Activated CD4-positive, alpha-beta T cell treated with anti-CD3 and anti-CD28 coated beads for 36 hours (primary cell): Measurements from ENCODE around the gene CLDN6. TPM values are rescaled to one million over a fixed set of nuclear protein-coding genes. Genes with fewer than 3 reads are reported as not detected.
A peak's percentile ranks its signal among the peaks of the same experiment; 100 is the strongest.

Experiments
- ATAC-seq: fragments of 200-7000 bp; cut with Tn5 transposase; one replicate; pipeline ENCODE4 v1.10.0; 2021; ENCODE audit warnings: mild to moderate bottlenecking, moderate library complexity
- CTCF ChIA-PET: fragments of 350-600 bp; sonication (Branson Sonifier 250); formaldehyde crosslinking; loops from one replicate; lab custom pipeline; 2021; ENCODE audit warnings: antibody characterized with exemption; lab: Charles Lee
- POLR2A ChIA-PET: fragments of 350-600 bp; sonication (Branson Sonifier 250); formaldehyde crosslinking; loops from one replicate; lab custom pipeline; 2021; ENCODE audit warnings: antibody characterized with exemption, inconsistent platforms; lab: Charles Lee
- DNase-seq: peaks from one replicate; pipeline ENCODE4 v3.0.0-alpha.2; 2020
- H3K27ac Mint-ChIP-seq: one replicate; pipeline ENCODE4 v1.8.0; 2021; ENCODE audit warnings: mixed read lengths
- H3K27me3 Mint-ChIP-seq: one replicate; pipeline ENCODE4 v1.8.0; 2021; ENCODE audit warnings: mixed read lengths
- H3K36me3 Mint-ChIP-seq: one replicate; pipeline ENCODE4 v1.8.0; 2021; ENCODE audit warnings: low read depth, mixed read lengths
- H3K4me1 Mint-ChIP-seq: one replicate; pipeline ENCODE4 v1.8.0; 2021; ENCODE audit warnings: mixed read lengths
- H3K4me3 Mint-ChIP-seq: one replicate; pipeline ENCODE4 v1.8.0; 2021; ENCODE audit warnings: mild to moderate bottlenecking, moderate library complexity, mixed read lengths
- H3K9me3 Mint-ChIP-seq: one replicate; pipeline ENCODE4 v1.8.0; 2021; ENCODE audit warnings: low read depth, mixed read lengths
- intact Hi-C, 2 experiments: fragments of 100-400 bp; cut with DNase I in 1 of 2; cut with micrococcal nuclease in 1 of 2; formaldehyde crosslinking; loops; one replicate each; pipeline versions ENCODE4 v1.14.2 to v1.15.1; 2022 to 2024; cut with DNase I, micrococcal nuclease
- total RNA-seq, 2 experiments: library from RNA; stranded (reverse); gene quantifications; one replicate each; pipeline ENCODE4 v1.2.3, GENCODE V29; 2021

CLDN6 gene
- total RNA-seq, 2 experiments from 2014 or later = not detected

GRCh38 chr16:3027983-3028715 lies 10.2 kb upstream of the CLDN6 start:
- DNase-seq = peak; percentile 95
- peaks cover 32% of the 10 kb centered on the region for H3K4me1 Mint-ChIP-seq
- ChIA-PET POLR2A (interaction anchor here (0.9 to 1.2 kb wide), 3 partner anchors 24 to 37 kb away, joined by 3 to 4 read pairs (median 3); partner anchors contain the start of gene IL32), CTCF (interaction anchor here (0.6 to 9.6 kb wide), 29 partner anchors 8 to 198 kb away, joined by 3 to 130 read pairs (median 5); partner anchors contain the start of genes CLDN6, IL32, KREMEN2 and TNFRSF12A)
- no peaks in the 10 kb centered on the region for H3K9me3 Mint-ChIP-seq
- peaks cover 26% of the 10 kb centered on the region for H3K27me3 Mint-ChIP-seq
- H3K36me3 Mint-ChIP-seq = peaks cover 14% of the 10 kb centered on the region
- peak; percentile 45 for ATAC-seq
- intact Hi-C loops = loop anchor here (1.0 to 2.0 kb wide), 4 partner anchors 25 to 276 kb away; partner anchors contain the start of genes PAQR4 (in 1 of the 2) and SRRM2 (in 1 of the 2)
- H3K27ac Mint-ChIP-seq = no peak overlapping the region
- H3K4me3 Mint-ChIP-seq = no peak overlapping the region

- CTCF ChIA-PET = interaction anchor here (0.6 to 9.6 kb wide), 18 partner anchors 8 to 157 kb away, joined by 3 to 130 read pairs (median 6); partner anchors contain the start of genes IL32, KREMEN2, TNFRSF12A and ZNF213
- ATAC-seq = no peak
- peaks cover 14% of the 10 kb centered on the region for H3K36me3 Mint-ChIP-seq
- H3K9me3 Mint-ChIP-seq = no peaks in the 10 kb centered on the region
- peaks cover 39% of the 10 kb centered on the region for H3K4me1 Mint-ChIP-seq
- H3K27me3 Mint-ChIP-seq = peaks cover 19% of the 10 kb centered on the region
- no peak overlapping the region for H3K4me3 Mint-ChIP-seq
- no peak for DNase-seq
- H3K27ac Mint-ChIP-seq = no peak overlapping the region
- POLR2A ChIA-PET = no interaction called here
- intact Hi-C loops = no loop called here
Observed at GRCh38 chr16:3027489-3027795, 9.5 kb upstream of the CLDN6 start.

GRCh38 chr16:3026609-3027488 lies 8.9 kb upstream of the CLDN6 start:
- intact Hi-C loops = no loop called here
- H3K27ac Mint-ChIP-seq = no peak overlapping the region
- POLR2A ChIA-PET = no interaction called here

GRCh38 chr16:3026003-3026378 lies 8.0 kb upstream of the CLDN6 start:
- Mint-ChIP-seq H3K27ac (no peak overlapping the region), H3K4me3 (no peak overlapping the region), H3K4me1 (peaks cover 52% of the 10 kb centered on the region), H3K9me3 (no peaks in the 10 kb centered on the region), H3K27me3 (peaks cover 15% of the 10 kb centered on the region), H3K36me3 (peaks cover 14% of the 10 kb centered on the region)
- DNase-seq (no peak), ATAC-seq (no peak)
- POLR2A ChIA-PET = no interaction called here
- intact Hi-C loops = no loop called here
- CTCF ChIA-PET = interaction anchor here (1.1 to 5.7 kb wide), 6 partner anchors 13 to 106 kb away, joined by 3 to 30 read pairs (median 5); no protein-coding TSS in a partner anchor

More at GRCh38 chr16:3026609-3027488, 8.9 kb upstream of the CLDN6 start:
- DNase-seq = no peak
- CTCF ChIA-PET = interaction anchor here (0.6 to 9.6 kb wide), 15 partner anchors 15 to 156 kb away, joined by 3 to 130 read pairs (median 6); partner anchors contain the start of gene IL32
- ATAC-seq = no peak
- H3K4me1 Mint-ChIP-seq = peaks cover 45% of the 10 kb centered on the region
- H3K36me3 Mint-ChIP-seq = peaks cover 14% of the 10 kb centered on the region
- H3K4me3 Mint-ChIP-seq = no peak overlapping the region
- H3K27me3 Mint-ChIP-seq = peaks cover 17% of the 10 kb centered on the region
- no peaks in the 10 kb centered on the region for H3K9me3 Mint-ChIP-seq

GRCh38 chr16:3025032-3026002 lies 7.3 kb upstream of the CLDN6 start:
- CTCF ChIA-PET = interaction anchor here (0.7 to 5.7 kb wide), 7 partner anchors 10 to 104 kb away, joined by 3 to 30 read pairs (median 5); no protein-coding TSS in a partner anchor
- ATAC-seq (no peak), DNase-seq (no peak)
- peak overlapping the region; percentile 74 for H3K4me3 Mint-ChIP-seq
- H3K27ac Mint-ChIP-seq = no peak overlapping the region
- peaks cover 14% of the 10 kb centered on the region for H3K36me3 Mint-ChIP-seq
- no peaks in the 10 kb centered on the region for H3K9me3 Mint-ChIP-seq
- POLR2A ChIA-PET = interaction anchor here (1.5 kb wide), 1 partner anchor 110 kb away, joined by 3 read pairs; the partner anchor contains the start of gene ZNF213
- peaks cover 13% of the 10 kb centered on the region for H3K27me3 Mint-ChIP-seq
- H3K4me1 Mint-ChIP-seq = peaks cover 56% of the 10 kb centered on the region
- intact Hi-C loops = loop anchor here in 1 of 2 experiments (2.0 kb wide), 2 partner anchors 109 to 979 kb away; partner anchors contain the start of genes NTHL1, TSC2 and ZNF213

- peaks cover 14% of the 10 kb centered on the region for H3K36me3 Mint-ChIP-seq
- intact Hi-C loops = loop anchor here (1.0 to 5.0 kb wide), 18 partner anchors 21 to 1283 kb away; partner anchors contain the start of genes ADCY9 (in 1 of the 2), CEMP1 (in 1 of the 2), ELOB (in 1 of the 2) and NTHL1 (in 1 of the 2)
- H3K27ac Mint-ChIP-seq = peak within 1 kb of the TSS; percentile 97
- DNase-seq (peak; percentile 99), ATAC-seq (peak; percentile 74)
- no peaks in the 10 kb centered on the region for H3K9me3 Mint-ChIP-seq
- ChIA-PET CTCF (interaction anchor here (0.6 to 3.8 kb wide), 5 partner anchors 8 to 21 kb away, joined by 3 to 39 read pairs (median 6); no protein-coding TSS in a partner anchor), POLR2A (interaction anchor here (0.6 to 1.5 kb wide), 5 partner anchors 46 to 259 kb away, joined by 3 to 10 read pairs (median 3); partner anchors contain the start of gene ZNF213)
- peak within 1 kb of the TSS; percentile 74 for H3K4me3 Mint-ChIP-seq
- peaks cover 4% of the 10 kb centered on the region for H3K27me3 Mint-ChIP-seq
- H3K4me1 Mint-ChIP-seq = peaks cover 50% of the 10 kb centered on the region
Observed at GRCh38 chr16:3023669-3024478, 5.9 kb upstream of the CLDN6 start, which contains the start of the genes HCFC1R1 and THOC6. TSS of gene HCFC1R1 (minus strand) at chr16:3023942. CDS start at chr16:3023941, 1 bp downstream. TSS of gene THOC6 (plus strand) at chr16:3024035. CDS start at chr16:3024327, 292 bp downstream.

GRCh38 chr16:3023415-3023668 lies 5.4 kb upstream of the CLDN6 start:
- intact Hi-C loops = loop anchor here (5.0 kb wide), 8 partner anchors 34 to 1284 kb away; partner anchors contain the start of genes ADCY9 (in 1 of the 2), CEMP1 (in 1 of the 2), ELOB (in 1 of the 2) and RNPS1 (in 1 of the 2)
- H3K27ac Mint-ChIP-seq = peak overlapping the region; percentile 97
- no peaks in the 10 kb centered on the region for H3K9me3 Mint-ChIP-seq
- peaks cover 4% of the 10 kb centered on the region for H3K27me3 Mint-ChIP-seq
- H3K4me3 Mint-ChIP-seq = peak overlapping the region; percentile 74
- ATAC-seq (no peak), DNase-seq (peak; percentile 66)
- H3K36me3 Mint-ChIP-seq = peaks cover 14% of the 10 kb centered on the region
- ChIA-PET POLR2A (interaction anchor here (0.7 to 1.2 kb wide), 3 partner anchors 47 to 75 kb away, joined by 3 read pairs; partner anchors contain the start of gene ZSCAN10), CTCF (interaction anchor here (1.0 to 3.8 kb wide), 5 partner anchors 9 to 40 kb away, joined by 3 to 39 read pairs (median 6); no protein-coding TSS in a partner anchor)
- H3K4me1 Mint-ChIP-seq = peaks cover 51% of the 10 kb centered on the region

GRCh38 chr16:3022684-3023414 lies 4.9 kb upstream of the CLDN6 start:
- intact Hi-C loops = loop anchor here (5.0 kb wide), 8 partner anchors 34 to 1284 kb away; partner anchors contain the start of genes ADCY9 (in 1 of the 2), CEMP1 (in 1 of the 2), ELOB (in 1 of the 2) and RNPS1 (in 1 of the 2)
- ATAC-seq (no peak), DNase-seq (peak; percentile 43)
- Mint-ChIP-seq H3K36me3 (peaks cover 14% of the 10 kb centered on the region), H3K27me3 (peaks cover 5% of the 10 kb centered on the region), H3K27ac (peak overlapping the region; percentile 97), H3K4me3 (peak overlapping the region; percentile 74), H3K9me3 (no peaks in the 10 kb centered on the region), H3K4me1 (peaks cover 53% of the 10 kb centered on the region)
- ChIA-PET CTCF (interaction anchor here (0.6 to 3.8 kb wide), 8 partner anchors 9 to 727 kb away, joined by 3 to 39 read pairs (median 6); no protein-coding TSS in a partner anchor), POLR2A (interaction anchor here (0.5 to 1.2 kb wide), 5 partner anchors 41 to 191 kb away, joined by 3 to 4 read pairs (median 3); partner anchors contain the start of gene ZSCAN10)
